K562 (cell line): ENCODE results near the gene VAT1L. TPM values are rescaled to one million over a fixed set of nuclear protein-coding genes. Genes with fewer than 3 reads are reported as not detected.

Source experiments
- BCL6 ChIP-seq: fragments of 250-450 bp; sonication (Bioruptor Pico); IDR thresholded peaks from 2 replicates; pipeline ENCODE4 v1.4.0; 2020
- CTCFL ChIP-seq: IDR thresholded peaks from 2 replicates; pipeline ENCODE4 v1.6.1; 2011; ENCODE audit warnings: borderline replicate concordance, low read depth, mild to moderate bottlenecking, moderate library complexity, low read length; ENCODE audit not compliant: insufficient read depth, poor library complexity, severe bottlenecking
- ELK1 ChIP-seq: sonication (generic); formaldehyde crosslinking; IDR thresholded peaks from 2 replicates; pipeline ENCODE4 v1.8.1; 2022; ENCODE audit warnings: missing genetic modification reagents
- HMBOX1 ChIP-seq: sonication (generic); IDR thresholded peaks from 2 replicates; pipeline ENCODE4 v1.6.1; 2016
- ZBTB33 ChIP-seq: sonication (generic); formaldehyde crosslinking; IDR thresholded peaks from 2 replicates; pipeline ENCODE4 v1.8.1; 2023; ENCODE audit warnings: mild to moderate bottlenecking, missing genetic modification reagents
- ZNF347 ChIP-seq: fragments of 450-650 bp; formaldehyde crosslinking; IDR thresholded peaks from 2 replicates; pipeline ENCODE4 v1.4.0; 2020; ENCODE audit warnings: low read depth, mild to moderate bottlenecking, moderate library complexity
- ZNF699 ChIP-seq: fragments of 250-450 bp; sonication (Bioruptor Pico); IDR thresholded peaks from 2 replicates; pipeline ENCODE4 v1.8.0; 2021; ENCODE audit warnings: mild to moderate bottlenecking, moderate library complexity; ENCODE audit not compliant: insufficient replicate concordance
- polyA plus RNA-seq, 8 experiments: library from polyadenylated mRNA; depleted of rRNA in 4 of 8; stranded (reverse) in 5 of 8; unstranded in 3 of 8; fragments of >200 nt; fragmentation: Nextera tagmentation in 2 of 8; fragmentation: Illumina TruSeq in 1 of 8; extraction: Ambion mirVana in 2 of 8; extraction: Trizol in 1 of 8; gene quantifications; 2 replicates each; pipeline versions ENCODE4 v1.2.1 to v1.2.3, GENCODE V29; 2011 to 2014; ENCODE audit warnings: inconsistent platforms in 1 of 8, missing spikeins in 1 of 8
- total RNA-seq, 7 experiments: library from RNA; depleted of rRNA in 6 of 7; stranded (reverse); fragments of >200 nt in 6 of 7; fragmentation: Illumina TruSeq in 2 of 7; extraction: Trizol in 2 of 7; gene quantifications; 2 replicates each; pipeline versions ENCODE4 v1.2.1 to v1.2.3, GENCODE V29; 2011 to 2021; ENCODE audit warnings: low replicate concordance in 1 of 7

The VAT1L gene
- total and polyA plus RNA-seq, 9 of the 15 experiments (the other 6 are each of a cell fraction or from before 2014, with no cell fraction given) = 0.01 TPM; not detected in 8

GRCh38 chr16:77986011-77986740, 197.8 kb downstream of the VAT1L start (continued):
- TF ChIP-seq HMBOX1 (no peak), CTCFL (no peak), ZNF699 (CRISPR knock-in tag) (no peak), ELK1 (CRISPR knock-in tag) (no peak), ZBTB33 (CRISPR knock-in tag) (no peak), BCL6 (no peak), ZNF347 (CRISPR knock-in tag) (no peak)
